ENCODE data around the gene MLLT1.

DNA sequence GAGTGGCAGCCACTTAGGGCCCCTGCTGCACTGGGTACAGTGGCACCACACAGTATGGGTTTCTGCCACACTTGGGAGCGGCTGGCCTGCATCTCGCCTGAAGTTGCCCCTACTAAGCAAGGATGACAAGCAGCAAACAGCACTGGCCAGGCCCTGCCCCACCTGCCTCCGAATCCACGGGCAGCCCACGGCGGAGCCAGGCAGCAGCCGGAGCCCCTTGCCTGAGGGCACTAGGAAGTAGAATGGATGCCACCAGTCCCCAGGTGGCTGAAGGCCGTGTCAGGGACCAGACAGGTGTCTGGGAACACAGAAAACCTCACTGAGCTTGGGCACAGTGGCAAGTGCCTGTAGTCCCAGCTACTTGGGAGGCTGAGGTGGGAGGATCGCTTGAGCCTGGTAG, 19.4 kb downstream of the MLLT1 start:
- TF ChIP-seq, protein P1, sequence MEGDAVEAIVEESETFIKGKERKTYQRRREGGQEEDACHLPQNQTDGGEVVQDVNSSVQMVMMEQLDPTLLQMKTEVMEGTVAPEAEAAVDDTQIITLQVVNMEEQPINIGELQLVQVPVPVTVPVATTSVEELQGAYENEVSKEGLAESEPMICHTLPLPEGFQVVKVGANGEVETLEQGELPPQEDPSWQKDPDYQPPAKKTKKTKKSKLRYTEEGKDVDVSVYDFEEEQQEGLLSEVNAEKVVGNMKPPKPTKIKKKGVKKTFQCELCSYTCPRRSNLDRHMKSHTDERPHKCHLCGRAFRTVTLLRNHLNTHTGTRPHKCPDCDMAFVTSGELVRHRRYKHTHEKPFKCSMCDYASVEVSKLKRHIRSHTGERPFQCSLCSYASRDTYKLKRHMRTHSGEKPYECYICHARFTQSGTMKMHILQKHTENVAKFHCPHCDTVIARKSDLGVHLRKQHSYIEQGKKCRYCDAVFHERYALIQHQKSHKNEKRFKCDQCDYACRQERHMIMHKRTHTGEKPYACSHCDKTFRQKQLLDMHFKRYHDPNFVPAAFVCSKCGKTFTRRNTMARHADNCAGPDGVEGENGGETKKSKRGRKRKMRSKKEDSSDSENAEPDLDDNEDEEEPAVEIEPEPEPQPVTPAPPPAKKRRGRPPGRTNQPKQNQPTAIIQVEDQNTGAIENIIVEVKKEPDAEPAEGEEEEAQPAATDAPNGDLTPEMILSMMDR (IDR thresholded peaks at IDR 0.05 in 8 of 11, conservative IDR thresholded peaks at IDR 0.05 in 3 of 11) = no peak
- TF ChIP-seq POLR2A (IDR thresholded peaks at IDR 0.05) (no peak), POLR2AphosphoS5 (IDR thresholded peaks at IDR 0.05) (no peak)
